ENCODE data around the gene TRAPPC5. TPM values are rescaled to one million over a fixed set of nuclear protein-coding genes. Genes with fewer than 3 reads are reported as not detected.

Gene TRAPPC5
- total RNA-seq, 1 donor from 2014 or later = 108 TPM

- DNase-seq (ENCODE audit: extremely low spot score, unreplicated experiment) = no peak
Measured at GRCh38 chr19:7670790-7671189, 9.8 kb upstream of the TRAPPC5 start.

GRCh38 chr19:7672522-7672921, 8.1 kb upstream of the TRAPPC5 start:
- Mint-ChIP-seq H3K27ac (ENCODE audit: unreplicated experiment) (no peak overlapping the region), H3K36me3 (ENCODE audit: unreplicated experiment) (no peaks in the 10 kb centered on the region), H3K4me3 (ENCODE audit: unreplicated experiment) (no peak overlapping the region), H3K27me3 (ENCODE audit: unreplicated experiment) (peaks cover 30% of the 10 kb centered on the region), H3K9me3 (ENCODE audit: unreplicated experiment) (no peaks in the 10 kb centered on the region), H3K4me1 (ENCODE audit: unreplicated experiment) (peaks cover 6% of the 10 kb centered on the region)
- TF ChIP-seq CTCF (IDR thresholded peaks at IDR 0.05) = no peak
- DNase-seq (ENCODE audit: extremely low spot score, unreplicated experiment) = no peak

More at GRCh38 chr19:7670790-7671189, 9.8 kb upstream of the TRAPPC5 start:
- H3K27me3 Mint-ChIP-seq (ENCODE audit: unreplicated experiment) = peaks cover 18% of the 10 kb centered on the region
- H3K27ac Mint-ChIP-seq (ENCODE audit: unreplicated experiment) = no peak overlapping the region
- H3K4me3 Mint-ChIP-seq (ENCODE audit: unreplicated experiment) = no peak overlapping the region
- TF ChIP-seq CTCF (IDR thresholded peaks at IDR 0.05) = no peak
- H3K36me3 Mint-ChIP-seq (ENCODE audit: unreplicated experiment) = no peaks in the 10 kb centered on the region
- H3K4me1 Mint-ChIP-seq (ENCODE audit: unreplicated experiment) = peaks cover 6% of the 10 kb centered on the region
- no peaks in the 10 kb centered on the region for H3K9me3 Mint-ChIP-seq (ENCODE audit: unreplicated experiment)

GRCh38 chr19:7674010-7675005, 6.3 kb upstream of the TRAPPC5 start:
- Mint-ChIP-seq H3K36me3 (ENCODE audit: unreplicated experiment) (no peaks in the 10 kb centered on the region), H3K4me3 (ENCODE audit: unreplicated experiment) (no peak overlapping the region), H3K27ac (ENCODE audit: unreplicated experiment) (no peak overlapping the region), H3K9me3 (ENCODE audit: unreplicated experiment) (no peaks in the 10 kb centered on the region), H3K4me1 (ENCODE audit: unreplicated experiment) (peaks cover 6% of the 10 kb centered on the region), H3K27me3 (ENCODE audit: unreplicated experiment) (peaks cover 31% of the 10 kb centered on the region)
- no peak for DNase-seq (ENCODE audit: extremely low spot score, unreplicated experiment)
- TF ChIP-seq CTCF (IDR thresholded peaks at IDR 0.05) = no peak

- H3K36me3 Mint-ChIP-seq (ENCODE audit: unreplicated experiment) = no peaks in the 10 kb centered on the region
- H3K4me3 Mint-ChIP-seq (ENCODE audit: unreplicated experiment) = no peak overlapping the region
- TF ChIP-seq CTCF (IDR thresholded peaks at IDR 0.05) = no peak
- no peak overlapping the region for H3K27ac Mint-ChIP-seq (ENCODE audit: unreplicated experiment)
- H3K9me3 Mint-ChIP-seq (ENCODE audit: unreplicated experiment) = no peaks in the 10 kb centered on the region
- H3K4me1 Mint-ChIP-seq (ENCODE audit: unreplicated experiment) = peaks cover 2% of the 10 kb centered on the region
- H3K27me3 Mint-ChIP-seq (ENCODE audit: unreplicated experiment) = peaks cover 20% of the 10 kb centered on the region
- no peak for DNase-seq (ENCODE audit: extremely low spot score, unreplicated experiment)
Measured at GRCh38 chr19:7676376-7676775, 4.3 kb upstream of the TRAPPC5 start.

- no peak within 1 kb of the TSS for H3K4me3 Mint-ChIP-seq (ENCODE audit: unreplicated experiment)
- peaks cover 5% of the 10 kb centered on the region for H3K4me1 Mint-ChIP-seq (ENCODE audit: unreplicated experiment)
- TF ChIP-seq CTCF (IDR thresholded peaks at IDR 0.05) = no peak
- H3K27me3 Mint-ChIP-seq (ENCODE audit: unreplicated experiment) = peaks cover 17% of the 10 kb centered on the region
- no peak within 1 kb of the TSS for H3K27ac Mint-ChIP-seq (ENCODE audit: unreplicated experiment)
- H3K9me3 Mint-ChIP-seq (ENCODE audit: unreplicated experiment) = no peaks in the 10 kb centered on the region
- no peaks in the 10 kb centered on the region for H3K36me3 Mint-ChIP-seq (ENCODE audit: unreplicated experiment)
- DNase-seq (ENCODE audit: extremely low spot score, unreplicated experiment) = no peak
Measured at GRCh38 chr19:7676854-7677253, 3.8 kb upstream of the TRAPPC5 start, which contains the start of gene MCEMP1. Gene MCEMP1 (plus strand): TSS chr19:7677090. CDS start chr19:7677121, 31 bp downstream.

Measured in osteocyte (in vitro differentiated cells).